ENCODE data around the gene AMIGO3. TPM values are rescaled to one million over a fixed set of nuclear protein-coding genes. Genes with fewer than 3 reads are reported as not detected.

Gene AMIGO3
- total and polyA plus RNA-seq, 10 of the 15 experiments (the other 5 are each of a cell fraction or from before 2014, with no cell fraction given), result 0.07 to 1.3 (median 0.44) TPM; not detected in 3

DNA sequence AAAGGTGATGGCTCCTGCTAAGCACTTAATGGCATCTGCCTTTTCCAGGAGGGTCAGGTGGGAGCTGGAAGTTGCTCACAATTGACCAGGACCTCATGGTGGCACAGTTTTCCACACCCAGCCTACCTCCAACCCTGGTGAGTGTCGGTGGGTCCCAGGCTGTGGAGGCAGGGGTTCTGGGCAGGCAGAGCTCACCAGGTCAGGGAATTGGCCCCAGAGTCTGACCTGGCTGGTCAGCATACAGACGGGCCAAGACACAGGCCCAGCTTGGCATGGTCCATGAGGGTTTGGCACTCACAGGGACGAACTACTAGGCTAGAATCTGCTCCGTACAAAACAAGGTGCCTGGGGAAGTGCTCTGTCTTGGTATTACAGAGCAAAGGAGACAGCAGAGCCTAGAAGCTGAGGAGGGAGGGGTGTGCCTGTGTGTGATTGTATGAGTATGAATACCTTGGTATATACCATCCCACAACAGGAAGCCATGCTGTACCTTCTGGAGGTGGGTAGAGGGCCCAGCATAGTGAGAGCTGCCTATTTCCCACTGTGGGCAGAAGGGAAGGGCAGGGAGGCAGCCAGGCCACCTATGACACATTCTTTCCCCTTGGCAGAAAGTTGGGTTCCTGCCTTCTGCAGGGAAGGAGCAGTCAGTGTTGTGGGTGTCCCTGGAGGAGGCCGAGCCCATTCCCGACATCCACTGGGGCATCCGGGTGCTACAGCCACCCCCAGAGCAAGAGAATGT is 38.8 kb downstream of the AMIGO3 start:
- BruUV-seq (replicated peaks), result no TSS peak
- POLR2A ChIA-PET, result interaction anchor here (0.6 kb wide), 1 partner anchor 12 kb away, joined by 5 read pairs; no protein-coding TSS in a partner anchor
- Histone ChIP-seq H3K9ac (ENCODE audit: control insufficient read depth, insufficient read depth, low read length) (no peak overlapping the region), H3K79me2 (ENCODE audit: control insufficient read depth, insufficient read depth, low read length) (no peaks in the 10 kb centered on the region; the same call in 1 of the 2 replicates), H3K27me3 (replicated peaks in 1 of 2; ENCODE audit: control insufficient read depth in 2 of 2, insufficient read depth in 2 of 2, low read length in 1 of 2) (no peaks in the 10 kb centered on the region), H3K4me3 (no peak overlapping the region), H2AFZ (ENCODE audit: control insufficient read depth, low read depth, low read length) (no peak overlapping the region), H3K36me3 (ENCODE audit: control insufficient read depth in 2 of 2, insufficient read depth in 2 of 2, low read length in 1 of 2) (peaks cover 18 to 38% of the 10 kb centered on the region in 2 experiments), H3K9me3 (replicated peaks; ENCODE audit: control insufficient read depth, insufficient read depth, low read length) (no peaks in the 10 kb centered on the region), H4K20me1 (ENCODE audit: control insufficient read depth, insufficient read depth) (no peaks in the 10 kb centered on the region), H3K4me1 (ENCODE audit: control insufficient read depth, insufficient read depth, low read length) (no peaks in the 10 kb centered on the region; the same call in 1 of the 2 replicates), H3K4me2 (ENCODE audit: control insufficient read depth, insufficient read depth) (no peak overlapping the region), H3K27ac (ENCODE audit: control insufficient read depth, insufficient read depth) (no peak overlapping the region)
- SMC1A ChIA-PET (ENCODE audit: uncharacterized antibody, unreplicated experiment), result no interaction called here
- 83% methylated on average over 7 of the region's 7 CpGs for WGBS (ENCODE audit: insufficient coverage, insufficient replicate concordance, low lambda C conversion rate, missing lambda C conversion rate)
- no peak for TF ChIP-seq ZNF274 (IDR thresholded peaks at IDR 0.05; ENCODE audit: insufficient read depth, insufficient read length)
- no peak for TF ChIP-seq FOXM1 (IDR thresholded peaks at IDR 0.05; ENCODE audit: low read depth, low read length)
- TF ChIP-seq, protein P1, sequence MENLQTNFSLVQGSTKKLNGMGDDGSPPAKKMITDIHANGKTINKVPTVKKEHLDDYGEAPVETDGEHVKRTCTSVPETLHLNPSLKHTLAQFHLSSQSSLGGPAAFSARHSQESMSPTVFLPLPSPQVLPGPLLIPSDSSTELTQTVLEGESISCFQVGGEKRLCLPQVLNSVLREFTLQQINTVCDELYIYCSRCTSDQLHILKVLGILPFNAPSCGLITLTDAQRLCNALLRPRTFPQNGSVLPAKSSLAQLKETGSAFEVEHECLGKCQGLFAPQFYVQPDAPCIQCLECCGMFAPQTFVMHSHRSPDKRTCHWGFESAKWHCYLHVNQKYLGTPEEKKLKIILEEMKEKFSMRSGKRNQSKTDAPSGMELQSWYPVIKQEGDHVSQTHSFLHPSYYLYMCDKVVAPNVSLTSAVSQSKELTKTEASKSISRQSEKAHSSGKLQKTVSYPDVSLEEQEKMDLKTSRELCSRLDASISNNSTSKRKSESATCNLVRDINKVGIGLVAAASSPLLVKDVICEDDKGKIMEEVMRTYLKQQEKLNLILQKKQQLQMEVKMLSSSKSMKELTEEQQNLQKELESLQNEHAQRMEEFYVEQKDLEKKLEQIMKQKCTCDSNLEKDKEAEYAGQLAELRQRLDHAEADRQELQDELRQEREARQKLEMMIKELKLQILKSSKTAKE (IDR thresholded peaks at IDR 0.05; ENCODE audit: low read depth, poor library complexity, severe bottlenecking), result no peak
- TF ChIP-seq SMAD5 (IDR thresholded peaks at IDR 0.05; ENCODE audit: low read depth), result no peak
- TF ChIP-seq, protein P2, sequence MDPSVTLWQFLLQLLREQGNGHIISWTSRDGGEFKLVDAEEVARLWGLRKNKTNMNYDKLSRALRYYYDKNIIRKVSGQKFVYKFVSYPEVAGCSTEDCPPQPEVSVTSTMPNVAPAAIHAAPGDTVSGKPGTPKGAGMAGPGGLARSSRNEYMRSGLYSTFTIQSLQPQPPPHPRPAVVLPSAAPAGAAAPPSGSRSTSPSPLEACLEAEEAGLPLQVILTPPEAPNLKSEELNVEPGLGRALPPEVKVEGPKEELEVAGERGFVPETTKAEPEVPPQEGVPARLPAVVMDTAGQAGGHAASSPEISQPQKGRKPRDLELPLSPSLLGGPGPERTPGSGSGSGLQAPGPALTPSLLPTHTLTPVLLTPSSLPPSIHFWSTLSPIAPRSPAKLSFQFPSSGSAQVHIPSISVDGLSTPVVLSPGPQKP (IDR thresholded peaks at IDR 0.05; ENCODE audit: low read depth, low read length), result no peak
- TF ChIP-seq JUNB (IDR thresholded peaks at IDR 0.05), result no peak
- no peak for TF ChIP-seq JUND (IDR thresholded peaks at IDR 0.05; ENCODE audit: low read depth, low read length)
- no peak for TF ChIP-seq STAT1 (conservative IDR thresholded peaks at IDR 0.05)
- TF ChIP-seq TARDBP (IDR thresholded peaks at IDR 0.05; ENCODE audit: borderline replicate concordance), result no peak
- TF ChIP-seq, protein P3, sequence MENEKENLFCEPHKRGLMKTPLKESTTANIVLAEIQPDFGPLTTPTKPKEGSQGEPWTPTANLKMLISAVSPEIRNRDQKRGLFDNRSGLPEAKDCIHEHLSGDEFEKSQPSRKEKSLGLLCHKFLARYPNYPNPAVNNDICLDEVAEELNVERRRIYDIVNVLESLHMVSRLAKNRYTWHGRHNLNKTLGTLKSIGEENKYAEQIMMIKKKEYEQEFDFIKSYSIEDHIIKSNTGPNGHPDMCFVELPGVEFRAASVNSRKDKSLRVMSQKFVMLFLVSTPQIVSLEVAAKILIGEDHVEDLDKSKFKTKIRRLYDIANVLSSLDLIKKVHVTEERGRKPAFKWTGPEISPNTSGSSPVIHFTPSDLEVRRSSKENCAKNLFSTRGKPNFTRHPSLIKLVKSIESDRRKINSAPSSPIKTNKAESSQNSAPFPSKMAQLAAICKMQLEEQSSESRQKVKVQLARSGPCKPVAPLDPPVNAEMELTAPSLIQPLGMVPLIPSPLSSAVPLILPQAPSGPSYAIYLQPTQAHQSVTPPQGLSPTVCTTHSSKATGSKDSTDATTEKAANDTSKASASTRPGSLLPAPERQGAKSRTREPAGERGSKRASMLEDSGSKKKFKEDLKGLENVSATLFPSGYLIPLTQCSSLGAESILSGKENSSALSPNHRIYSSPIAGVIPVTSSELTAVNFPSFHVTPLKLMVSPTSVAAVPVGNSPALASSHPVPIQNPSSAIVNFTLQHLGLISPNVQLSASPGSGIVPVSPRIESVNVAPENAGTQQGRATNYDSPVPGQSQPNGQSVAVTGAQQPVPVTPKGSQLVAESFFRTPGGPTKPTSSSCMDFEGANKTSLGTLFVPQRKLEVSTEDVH (IDR thresholded peaks at IDR 0.05; ENCODE audit: low read depth, partially characterized antibody), result no peak
- in situ Hi-C loops (cut with MboI), result no loop called here
- RAD21 ChIA-PET (ENCODE audit: unreplicated experiment), result no interaction called here
- DNase-seq (ENCODE audit: low read depth, low spot score) (no peak), FAIRE-seq (no peak), ATAC-seq (no peak)
- intact Hi-C loops (cut with micrococcal nuclease; ENCODE audit: unreplicated experiment), result no loop called here
- CTCF ChIA-PET, result no interaction called here

Data from GM12878 (cell line).